ENCODE results near the gene CDHR3. TPM values are rescaled to one million over a fixed set of nuclear protein-coding genes. Genes with fewer than 3 reads are reported as not detected.

CDHR3 gene
- total RNA-seq, 1 experiment from 2014 or later = 8.7 TPM

DNA sequence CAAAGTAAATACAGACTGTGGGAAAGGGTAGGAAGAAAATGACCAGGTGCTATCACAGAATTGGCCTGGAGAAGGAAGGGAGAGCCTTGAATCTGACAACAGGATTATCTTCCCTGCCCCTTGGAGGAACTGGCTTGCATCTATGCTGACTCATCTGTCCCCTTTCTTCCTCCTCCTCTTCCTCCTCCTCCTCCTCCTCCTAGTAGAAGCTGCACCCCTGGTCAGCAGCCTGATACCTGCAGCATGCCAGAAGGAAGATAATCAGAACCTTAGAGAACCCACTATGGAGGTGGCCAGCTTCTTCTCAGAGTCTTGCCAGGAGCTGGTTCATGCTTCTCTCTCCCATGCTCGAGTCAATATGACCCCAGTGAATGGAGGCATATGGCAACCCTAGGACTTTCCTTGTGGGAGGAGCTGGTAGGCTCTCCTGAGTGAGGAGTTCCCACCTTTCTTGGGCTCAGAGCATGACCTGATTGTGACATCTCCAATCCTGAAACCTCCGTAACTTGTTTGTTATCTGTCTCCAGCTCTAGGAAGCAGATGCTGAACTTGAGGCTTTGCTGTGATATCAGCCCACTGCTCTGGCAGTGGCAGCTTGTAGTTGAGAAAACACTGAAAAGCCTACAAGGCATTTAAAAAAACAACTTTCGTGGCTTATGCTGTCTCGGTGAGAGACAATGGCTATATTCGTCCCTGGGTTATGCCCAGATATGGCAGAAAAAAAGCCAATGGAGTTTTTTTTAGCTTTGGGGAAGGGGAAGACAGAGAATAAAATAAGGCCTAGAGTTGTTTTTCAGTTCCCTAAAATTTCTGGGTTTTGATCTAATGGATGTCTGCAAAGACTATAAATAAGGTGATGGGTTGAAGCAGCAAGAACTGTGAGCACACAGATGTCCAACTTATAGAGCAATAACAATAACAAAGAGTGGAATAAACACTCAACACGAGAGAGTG, 60.6 kb downstream of the CDHR3 start:
- Histone ChIP-seq H3K4me2 (no peak overlapping the region), H3K36me3 (ENCODE audit: low read depth) (no peaks in the 10 kb centered on the region), H2AFZ (no peak overlapping the region), H3K4me3 (no peak overlapping the region), H4K20me1 (ENCODE audit: insufficient read depth) (no peaks in the 10 kb centered on the region), H3K9me2 (ENCODE audit: insufficient read depth) (no peaks in the 10 kb centered on the region), H3K79me2 (ENCODE audit: low read depth) (no peaks in the 10 kb centered on the region), H3K9me3 (ENCODE audit: insufficient read depth, low read depth) (no peaks in the 10 kb centered on the region), H3F3A (ENCODE audit: insufficient read depth, low read depth) (no peaks in the 10 kb centered on the region), H3K27ac (no peak overlapping the region), H3K4me1 (replicated peaks; ENCODE audit: insufficient read depth) (no peaks in the 10 kb centered on the region), H3K27me3 (ENCODE audit: insufficient read depth, low read depth) (no peaks in the 10 kb centered on the region)
- TF ChIP-seq, protein P1, sequence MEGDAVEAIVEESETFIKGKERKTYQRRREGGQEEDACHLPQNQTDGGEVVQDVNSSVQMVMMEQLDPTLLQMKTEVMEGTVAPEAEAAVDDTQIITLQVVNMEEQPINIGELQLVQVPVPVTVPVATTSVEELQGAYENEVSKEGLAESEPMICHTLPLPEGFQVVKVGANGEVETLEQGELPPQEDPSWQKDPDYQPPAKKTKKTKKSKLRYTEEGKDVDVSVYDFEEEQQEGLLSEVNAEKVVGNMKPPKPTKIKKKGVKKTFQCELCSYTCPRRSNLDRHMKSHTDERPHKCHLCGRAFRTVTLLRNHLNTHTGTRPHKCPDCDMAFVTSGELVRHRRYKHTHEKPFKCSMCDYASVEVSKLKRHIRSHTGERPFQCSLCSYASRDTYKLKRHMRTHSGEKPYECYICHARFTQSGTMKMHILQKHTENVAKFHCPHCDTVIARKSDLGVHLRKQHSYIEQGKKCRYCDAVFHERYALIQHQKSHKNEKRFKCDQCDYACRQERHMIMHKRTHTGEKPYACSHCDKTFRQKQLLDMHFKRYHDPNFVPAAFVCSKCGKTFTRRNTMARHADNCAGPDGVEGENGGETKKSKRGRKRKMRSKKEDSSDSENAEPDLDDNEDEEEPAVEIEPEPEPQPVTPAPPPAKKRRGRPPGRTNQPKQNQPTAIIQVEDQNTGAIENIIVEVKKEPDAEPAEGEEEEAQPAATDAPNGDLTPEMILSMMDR (conservative IDR thresholded peaks at IDR 0.05) = no peak
- no peak for TF ChIP-seq EZH2 (IDR thresholded peaks at IDR 0.05; ENCODE audit: low read depth)
- no TSS peak for BruUV-seq (replicated peaks)
- no peak for DNase-seq
- POLR2A ChIA-PET (ENCODE audit: unreplicated experiment) = interaction anchor here (0.5 kb wide), 1 partner anchor 997 kb away, joined by 3 read pairs; no protein-coding TSS in a partner anchor
- CTCF ChIA-PET = no interaction called here
- intact Hi-C loops (cut with micrococcal nuclease; ENCODE audit: unreplicated experiment) = no loop called here

GRCh38 chr7:106026101-106026500, 63.0 kb downstream of the CDHR3 start:
- no peaks in the 10 kb centered on the region for H3F3A ChIP-seq (ENCODE audit: insufficient read depth, low read depth)
- no peak overlapping the region for H2AFZ ChIP-seq
- intact Hi-C loops (cut with micrococcal nuclease; ENCODE audit: unreplicated experiment) = no loop called here
- H3K27ac ChIP-seq = no peak overlapping the region
- no peaks in the 10 kb centered on the region for H4K20me1 ChIP-seq (ENCODE audit: insufficient read depth)
- no peak for TF ChIP-seq EZH2 (IDR thresholded peaks at IDR 0.05; ENCODE audit: low read depth)
- TF ChIP-seq, protein P1 (conservative IDR thresholded peaks at IDR 0.05) = no peak
- H3K36me3 ChIP-seq (ENCODE audit: low read depth) = no peaks in the 10 kb centered on the region
- no TSS peak for BruUV-seq (replicated peaks)
- CTCF ChIA-PET = no interaction called here
- H3K9me3 ChIP-seq (ENCODE audit: insufficient read depth, low read depth) = no peaks in the 10 kb centered on the region
- no peak for DNase-seq
- H3K27me3 ChIP-seq (ENCODE audit: insufficient read depth, low read depth) = no peaks in the 10 kb centered on the region
- H3K4me2 ChIP-seq = no peak overlapping the region
- H3K79me2 ChIP-seq (ENCODE audit: low read depth) = no peaks in the 10 kb centered on the region
- no peak overlapping the region for H3K4me3 ChIP-seq
- H3K9me2 ChIP-seq (ENCODE audit: insufficient read depth) = no peaks in the 10 kb centered on the region
- H3K4me1 ChIP-seq (replicated peaks; ENCODE audit: insufficient read depth) = no peaks in the 10 kb centered on the region; the same call in 1 of the 2 replicates
- POLR2A ChIA-PET (ENCODE audit: unreplicated experiment) = no interaction called here

- no peaks in the 10 kb centered on the region for H3K36me3 ChIP-seq (ENCODE audit: low read depth)
- intact Hi-C loops (cut with micrococcal nuclease; ENCODE audit: unreplicated experiment) = no loop called here
- no peaks in the 10 kb centered on the region; the same call in 1 of the 2 replicates for H3K4me1 ChIP-seq (replicated peaks; ENCODE audit: insufficient read depth)
- H3K27ac ChIP-seq = no peak overlapping the region
- TF ChIP-seq, protein P1 (conservative IDR thresholded peaks at IDR 0.05) = no peak
- TF ChIP-seq EZH2 (IDR thresholded peaks at IDR 0.05; ENCODE audit: low read depth) = no peak
- BruUV-seq (replicated peaks) = no TSS peak
- H3F3A ChIP-seq (ENCODE audit: insufficient read depth, low read depth) = no peaks in the 10 kb centered on the region
- H4K20me1 ChIP-seq (ENCODE audit: insufficient read depth) = no peaks in the 10 kb centered on the region
- DNase-seq = no peak
- ChIA-PET POLR2A (ENCODE audit: unreplicated experiment) (no interaction called here), CTCF (interaction anchor here (2.1 kb wide), 1 partner anchor 264 kb away, joined by 7 read pairs; no protein-coding TSS in a partner anchor)
- no peaks in the 10 kb centered on the region for H3K9me3 ChIP-seq (ENCODE audit: insufficient read depth, low read depth)
- H3K4me2 ChIP-seq = no peak overlapping the region
- no peaks in the 10 kb centered on the region for H3K27me3 ChIP-seq (ENCODE audit: insufficient read depth, low read depth)
- H2AFZ ChIP-seq = no peak overlapping the region
- H3K79me2 ChIP-seq (ENCODE audit: low read depth) = no peaks in the 10 kb centered on the region
- no peaks in the 10 kb centered on the region for H3K9me2 ChIP-seq (ENCODE audit: insufficient read depth)
- H3K4me3 ChIP-seq = no peak overlapping the region
Measured at GRCh38 chr7:106029451-106029850, 66.4 kb downstream of the CDHR3 start.
